GM12864 (cell line): ENCODE results near the gene PRKCQ.
"Not testable (repeated sequence)": the region's sequence is repeated elsewhere in the genome, so short reads cannot be mapped to it uniquely, and the experiment has no call there.

Experiments used
- DNase-seq: peaks from one replicate; pipeline ENCODE4 v3.0.0-alpha.2; 2011; ENCODE audit warnings: low read depth
- H3K4me3 ChIP-seq: 2 replicates; pipeline ENCODE4 v1.5.1; 2011; ENCODE audit warnings: mild to moderate bottlenecking, low read depth, low read length, control low read depth
- CTCF ChIP-seq: IDR thresholded peaks from 2 replicates; pipeline ENCODE4 v1.5.1; 2011; ENCODE audit warnings: low read depth, mild to moderate bottlenecking, moderate library complexity, low read length, control low read depth, inconsistent platforms; ENCODE audit errors: missing control alignments

The PRKCQ gene

GRCh38 chr10:6456067-6456466 lies 124.0 kb downstream of the PRKCQ start:
- DNase-seq: no peak
- TF ChIP-seq CTCF: no peak
- H3K4me3 ChIP-seq: no peak overlapping the region

DNA sequence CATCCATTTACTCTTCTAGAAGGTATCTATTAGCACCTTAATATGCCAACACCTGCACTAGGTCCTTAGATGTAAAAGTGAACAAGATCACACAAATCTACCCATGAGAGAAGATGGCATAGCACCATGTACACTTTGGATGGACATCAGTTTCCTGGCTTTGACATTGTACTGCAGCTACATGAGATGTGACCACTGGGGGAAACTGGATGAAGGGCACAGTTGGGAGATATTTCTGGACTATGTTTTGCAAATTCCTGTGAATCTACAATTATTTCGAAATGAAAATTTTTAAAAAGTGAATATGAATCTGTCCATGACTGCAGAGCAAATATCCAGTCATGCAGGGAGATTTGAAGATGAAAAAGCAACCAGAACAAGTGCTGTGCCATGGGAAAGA lies 124.5 kb downstream of the PRKCQ start:
- no peak for DNase-seq
- no peak for TF ChIP-seq CTCF
- no peak overlapping the region for H3K4me3 ChIP-seq

GRCh38 chr10:6446711-6447110 lies 133.4 kb downstream of the PRKCQ start:
- H3K4me3 ChIP-seq: no peak overlapping the region
- no peak for DNase-seq
- TF ChIP-seq CTCF: no peak

DNA sequence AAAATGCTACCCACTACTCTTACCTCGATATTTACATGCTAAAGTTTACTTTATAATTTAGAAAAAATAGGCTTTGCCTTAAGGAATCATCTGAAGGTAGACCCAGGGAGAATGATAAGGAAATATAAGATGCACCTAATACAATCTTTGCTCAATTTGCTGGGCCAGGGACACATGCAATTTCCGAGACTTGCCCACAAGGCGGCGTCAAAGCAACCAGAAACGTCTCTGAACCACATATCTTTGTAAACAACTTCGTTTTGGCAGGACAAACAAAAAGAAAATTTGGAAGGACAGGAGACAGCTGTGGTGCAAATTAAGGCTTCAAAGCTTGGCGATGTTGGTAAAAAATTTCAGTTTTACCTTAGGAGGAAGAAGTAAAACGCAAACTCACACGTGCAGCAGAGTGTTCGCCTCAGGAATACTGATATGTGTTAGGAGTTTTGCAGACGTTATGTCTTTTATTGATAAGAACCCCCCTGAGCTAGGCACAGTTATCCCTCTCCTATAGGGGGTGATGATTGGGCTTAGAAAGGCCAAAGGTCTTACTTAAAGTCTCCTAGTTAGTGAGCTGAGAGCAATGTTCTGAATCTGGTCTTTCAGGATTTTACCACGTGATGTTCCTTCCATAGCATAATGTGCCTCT lies 134.3 kb downstream of the PRKCQ start:
- no peak for DNase-seq
- no peak overlapping the region for H3K4me3 ChIP-seq
- TF ChIP-seq CTCF: peak; percentile 66

- DNase-seq, H3K4me3 ChIP-seq: not testable (repeated sequence)
Observed at GRCh38 chr10:6439875-6440274, 140.2 kb downstream of the PRKCQ start.

- H3K4me3 ChIP-seq: no peak overlapping the region
- no peak for DNase-seq
- TF ChIP-seq CTCF: no peak
Observed at GRCh38 chr10:6431861-6432260, 148.2 kb downstream of the PRKCQ start.

- TF ChIP-seq CTCF: no peak
- H3K4me3 ChIP-seq: no peak overlapping the region
- DNase-seq: no peak
Observed at GRCh38 chr10:6431186-6431585, 148.9 kb downstream of the PRKCQ start.
